B cell (primary cell): ENCODE results near the gene PLCG2. TPM values are rescaled to one million over a fixed set of nuclear protein-coding genes. Genes with fewer than 3 reads are reported as not detected.

Source experiments
- ATAC-seq: fragments of 200-7000 bp; cut with Tn5 transposase; one replicate; pipeline ENCODE4 v1.10.0; 2021; ENCODE audit warnings: low read depth, mild to moderate bottlenecking, moderate number of reproducible peaks, moderate library complexity
- CTCF ChIA-PET: fragments of 350-600 bp; sonication (Branson Sonifier 250); formaldehyde crosslinking; loops from one replicate; lab custom pipeline; 2021; ENCODE audit warnings: antibody characterized with exemption, inconsistent platforms; lab: Charles Lee
- POLR2A ChIA-PET: fragments of 350-600 bp; sonication (Branson Sonifier 250); formaldehyde crosslinking; loops from one replicate; lab custom pipeline; 2021; ENCODE audit warnings: antibody characterized with exemption; lab: Charles Lee
- DNase-seq: peaks from one replicate; pipeline ENCODE4 v3.0.0; 2013
- H2AFZ ChIP-seq: 2 replicates; pipeline ENCODE4 v1.6.1; 2012; ENCODE audit warnings: mild to moderate bottlenecking, low read depth, low read length; ENCODE audit not compliant: insufficient read depth, poor library complexity, severe bottlenecking
- H3K27ac ChIP-seq, 2 donors: 1 replicate in 1 of 2; 2 replicates in 1 of 2; pipeline ENCODE4 v1.5.1; 2012 to 2013; ENCODE audit warnings: low read length in 2 of 2, mild to moderate bottlenecking in 2 of 2, moderate library complexity in 1 of 2
- H3K27me3 ChIP-seq, 4 experiments: fragments of 200-600 bp in 1 of 4; sonication (generic) in 1 of 4; replicated peaks in 1 of 4; 1 replicate in 2 of 4; 2 replicates in 2 of 4; pipeline versions ENCODE4 v1.6.1 to v1.7.0; 2013 to 2016; ENCODE audit warnings: low read length in 3 of 4, mild to moderate bottlenecking in 2 of 4, mixed read lengths in 1 of 4, moderate library complexity in 1 of 4; ENCODE audit not compliant: insufficient read depth in 4 of 4, control insufficient read depth in 3 of 4; ENCODE audit errors: control extremely low read depth in 1 of 4
- H3K36me3 ChIP-seq, 2 experiments: replicated peaks in 1 of 2; 1 replicate in 1 of 2; 2 replicates in 1 of 2; pipeline versions ENCODE4 v1.6.1 to v1.7.1; 2013; ENCODE audit warnings: low read length in 1 of 2; ENCODE audit not compliant: insufficient read depth in 2 of 2, control insufficient read depth in 1 of 2; ENCODE audit errors: control extremely low read depth in 1 of 2, extremely low read depth in 1 of 2
- H3K4me1 ChIP-seq, 2 donors: fragments of 200-600 bp in 1 of 2; sonication (generic) in 1 of 2; 1 replicate in 1 of 2; 2 replicates in 1 of 2; pipeline versions ENCODE4 v1.5.1 to v1.6.1; 2013 to 2017; ENCODE audit warnings: low read length in 2 of 2; ENCODE audit not compliant: control insufficient read depth in 2 of 2, insufficient read depth in 2 of 2
- H3K4me2 ChIP-seq: replicated peaks from 2 replicates; pipeline ENCODE3; 2012; ENCODE audit warnings: mild to moderate bottlenecking, low read depth, low read length; ENCODE audit not compliant: poor library complexity, severe bottlenecking
- H3K4me3 ChIP-seq, 5 experiments: fragments of 200-600 bp in 1 of 5; sonication (generic) in 1 of 5; 1 replicate in 3 of 5; 2 replicates in 2 of 5; pipeline versions ENCODE4 v1.5.1 to v1.7.0; 2011 to 2016; ENCODE audit warnings: low read length in 4 of 5, mild to moderate bottlenecking in 4 of 5, low read depth in 2 of 5, control low read depth in 1 of 5, moderate library complexity in 1 of 5; ENCODE audit not compliant: insufficient read depth in 1 of 5; ENCODE audit errors: control extremely low read depth in 1 of 5, extremely low read depth in 1 of 5
- H3K79me2 ChIP-seq: fragments of 200-600 bp; sonication (generic); one replicate; pipeline ENCODE4 v1.6.0; 2016; ENCODE audit warnings: low read length; ENCODE audit not compliant: control insufficient read depth, insufficient read depth
- H3K9ac ChIP-seq: fragments of 200-600 bp; sonication (generic); 2 replicates; pipeline ENCODE4 v1.6.1; 2017; ENCODE audit warnings: mild to moderate bottlenecking, low read length, moderate library complexity
- H3K9me3 ChIP-seq, 3 donors: one replicate each; pipeline versions ENCODE4 v1.6.1 to v1.7.1; 2013; ENCODE audit warnings: low read length in 2 of 3; ENCODE audit not compliant: control insufficient read depth in 2 of 3, insufficient read depth in 1 of 3; ENCODE audit errors: control extremely low read depth in 1 of 3
- H4K20me1 ChIP-seq: 2 replicates; pipeline ENCODE4 v1.6.0; 2012; ENCODE audit warnings: mild to moderate bottlenecking, low read length; ENCODE audit not compliant: insufficient read depth, control insufficient read depth, poor library complexity, severe bottlenecking
- H3K27ac Mint-ChIP-seq: one replicate; pipeline ENCODE4 v1.8.0; 2021; ENCODE audit warnings: mixed read lengths
- H3K27me3 Mint-ChIP-seq: one replicate; pipeline ENCODE4 v1.8.0; 2021; ENCODE audit warnings: mixed read lengths
- H3K4me1 Mint-ChIP-seq: one replicate; pipeline ENCODE4 v1.8.0; 2021; ENCODE audit warnings: mixed read lengths
- H3K4me3 Mint-ChIP-seq: one replicate; pipeline ENCODE4 v1.8.0; 2021; ENCODE audit warnings: mixed read lengths
- H3K9me3 Mint-ChIP-seq: one replicate; pipeline ENCODE4 v1.8.0; 2022; ENCODE audit warnings: mixed read lengths; ENCODE audit not compliant: insufficient read depth
- EZH2 ChIP-seq: IDR thresholded peaks from 2 replicates; pipeline ENCODE4 v1.6.1; 2012; ENCODE audit warnings: borderline replicate concordance, low read depth, mild to moderate bottlenecking, moderate library complexity, low read length; ENCODE audit not compliant: insufficient read depth, poor library complexity, severe bottlenecking
- WGBS: methylation state at CpG from one replicate; pipeline ENCODE4 v1.1.5; 2013; ENCODE audit warnings: missing lambda C conversion rate; ENCODE audit not compliant: insufficient coverage; 5-methylcytosine and 5-hydroxymethylcytosine counted together
- intact Hi-C: fragments of 100-400 bp; cut with micrococcal nuclease; formaldehyde crosslinking; loops from one replicate; pipeline ENCODE4 v1.10.0; 2022
- polyA plus RNA-seq: library from polyadenylated mRNA; depleted of rRNA; stranded (reverse); fragments of >200 nt; gene quantifications from 2 replicates; pipeline ENCODE4 v1.2.3, GENCODE V29; 2012
- total RNA-seq, 2 donors: library from RNA; stranded (reverse); fragments of 120-200 nt in 1 of 2; gene quantifications; 1 replicate in 1 of 2; 2 replicates in 1 of 2; pipeline versions ENCODE4 v1.2.3 to v1.2.4, GENCODE V29; 2013 to 2022
- TF ChIP-seq, protein P1 (sequence below): fragments of 200-600 bp; IDR thresholded peaks from one replicate; pipeline ENCODE4 v1.8.0; 2022; ENCODE audit warnings: antibody characterized with exemption, mild to moderate bottlenecking

PLCG2 gene
- total and polyA plus RNA-seq, 2 donors (not counting 1 experiment from before 2014, with no cell fraction given) = 194 to 812 TPM

DNA sequence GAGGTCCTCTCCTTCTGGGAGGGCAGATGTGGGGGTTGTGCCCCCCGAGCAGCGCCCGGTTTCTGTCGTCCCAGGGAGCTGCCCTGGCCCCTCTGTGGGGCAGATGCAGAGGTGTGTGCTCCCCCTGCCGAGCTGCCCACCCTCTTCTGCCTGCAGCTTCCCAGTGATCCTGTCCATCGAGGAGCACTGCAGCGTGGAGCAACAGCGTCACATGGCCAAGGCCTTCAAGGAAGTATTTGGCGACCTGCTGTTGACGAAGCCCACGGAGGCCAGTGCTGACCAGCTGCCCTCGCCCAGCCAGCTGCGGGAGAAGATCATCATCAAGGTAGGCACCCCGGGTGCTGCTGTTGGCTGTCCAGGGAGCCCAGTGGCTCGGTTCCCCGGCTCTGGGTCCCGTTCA is 121.4 kb downstream of the PLCG2 start:
- DNase-seq = no peak
- H3K4me1 Mint-ChIP-seq = no peaks in the 10 kb centered on the region
- ChIA-PET CTCF (no interaction called here), POLR2A (no interaction called here)
- Histone ChIP-seq H3K4me2 (no peak overlapping the region), H3K4me3 (no peak overlapping the region), H3K27ac (no peak overlapping the region), H3K9me3 (peaks cover 0 to 3% (median 0%) of the 10 kb centered on the region in 3 donors), H3K79me2 (peaks cover 33% of the 10 kb centered on the region), H3K27me3 (no peaks in the 10 kb centered on the region), H3K36me3 (peaks cover 16 to 96% of the 10 kb centered on the region in 2 experiments), H4K20me1 (peaks cover 93% of the 10 kb centered on the region), H3K9ac (no peak overlapping the region), H2AFZ (no peak overlapping the region), H3K4me1 (no peaks in the 10 kb centered on the region)
- no peaks in the 10 kb centered on the region for H3K27me3 Mint-ChIP-seq
- H3K9me3 Mint-ChIP-seq = no peaks in the 10 kb centered on the region
- no peak overlapping the region for H3K27ac Mint-ChIP-seq
- no peak for ATAC-seq
- TF ChIP-seq, protein P1, sequence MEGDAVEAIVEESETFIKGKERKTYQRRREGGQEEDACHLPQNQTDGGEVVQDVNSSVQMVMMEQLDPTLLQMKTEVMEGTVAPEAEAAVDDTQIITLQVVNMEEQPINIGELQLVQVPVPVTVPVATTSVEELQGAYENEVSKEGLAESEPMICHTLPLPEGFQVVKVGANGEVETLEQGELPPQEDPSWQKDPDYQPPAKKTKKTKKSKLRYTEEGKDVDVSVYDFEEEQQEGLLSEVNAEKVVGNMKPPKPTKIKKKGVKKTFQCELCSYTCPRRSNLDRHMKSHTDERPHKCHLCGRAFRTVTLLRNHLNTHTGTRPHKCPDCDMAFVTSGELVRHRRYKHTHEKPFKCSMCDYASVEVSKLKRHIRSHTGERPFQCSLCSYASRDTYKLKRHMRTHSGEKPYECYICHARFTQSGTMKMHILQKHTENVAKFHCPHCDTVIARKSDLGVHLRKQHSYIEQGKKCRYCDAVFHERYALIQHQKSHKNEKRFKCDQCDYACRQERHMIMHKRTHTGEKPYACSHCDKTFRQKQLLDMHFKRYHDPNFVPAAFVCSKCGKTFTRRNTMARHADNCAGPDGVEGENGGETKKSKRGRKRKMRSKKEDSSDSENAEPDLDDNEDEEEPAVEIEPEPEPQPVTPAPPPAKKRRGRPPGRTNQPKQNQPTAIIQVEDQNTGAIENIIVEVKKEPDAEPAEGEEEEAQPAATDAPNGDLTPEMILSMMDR = no peak
- no peak for TF ChIP-seq EZH2
- no peak overlapping the region for H3K4me3 Mint-ChIP-seq
- WGBS = 98% methylated on average over 17 of the region's 17 CpGs
- intact Hi-C loops = no loop called here

DNA sequence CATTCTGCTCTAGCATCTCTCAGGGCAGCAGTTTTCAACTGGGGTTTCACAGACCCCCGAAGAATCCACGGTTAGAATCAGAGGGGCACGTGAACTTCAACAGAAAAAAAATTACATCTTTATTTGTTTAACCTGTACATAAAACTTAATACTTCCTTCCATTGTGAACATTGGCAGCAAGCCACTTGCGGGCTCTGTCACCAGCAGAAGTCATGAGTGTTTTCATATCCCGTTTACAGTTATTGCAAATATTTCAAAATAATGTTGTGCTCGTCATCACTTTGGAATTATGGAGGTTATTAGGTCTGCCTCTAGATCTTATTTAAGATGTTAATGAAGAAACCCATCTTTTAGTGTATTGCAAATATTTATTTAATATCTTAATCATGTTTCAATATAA is 122.4 kb downstream of the PLCG2 start:
- no peak for TF ChIP-seq EZH2
- TF ChIP-seq, protein P1 = no peak
- H3K9me3 ChIP-seq = peaks cover 0 to 3% (median 0%) of the 10 kb centered on the region in 3 donors
- Mint-ChIP-seq H3K4me1 (no peaks in the 10 kb centered on the region), H3K27me3 (no peaks in the 10 kb centered on the region), H3K27ac (no peak overlapping the region), H3K9me3 (no peaks in the 10 kb centered on the region), H3K4me3 (no peak overlapping the region)
- no peak overlapping the region for H3K4me2 ChIP-seq
- no peak overlapping the region for H2AFZ ChIP-seq
- ATAC-seq = no peak
- peaks cover 87% of the 10 kb centered on the region for H4K20me1 ChIP-seq
- no peaks in the 10 kb centered on the region for H3K4me1 ChIP-seq
- CTCF ChIA-PET = interaction anchor here (1.0 to 1.3 kb wide), 2 partner anchors 11 to 16 kb away, joined by 4 read pairs; no protein-coding TSS in a partner anchor
- H3K27me3 ChIP-seq = no peaks in the 10 kb centered on the region
- no peak for DNase-seq
- peaks cover 25% of the 10 kb centered on the region for H3K79me2 ChIP-seq
- POLR2A ChIA-PET = no interaction called here
- H3K9ac ChIP-seq = no peak overlapping the region
- no peak overlapping the region for H3K27ac ChIP-seq
- intact Hi-C loops = no loop called here
- H3K4me3 ChIP-seq = no peak overlapping the region
- H3K36me3 ChIP-seq = peaks cover 16 to 96% of the 10 kb centered on the region in 2 experiments
- no CpG with 5 or more reads among the region's 6 CpGs for WGBS
